ENCODE measurements around the gene NLGN4X. TPM values are rescaled to one million over a fixed set of nuclear protein-coding genes. Genes with fewer than 3 reads are reported as not detected.
A peak's percentile ranks its signal among the peaks of the same experiment; 100 is the strongest.

The NLGN4X gene
- total RNA-seq = 3.1 TPM
- 1 to 10 TPM; 2.2 to 8.1 (median 3.9) TPM for polyA plus RNA-seq (ENCODE audit: insufficient read depth in 1 of 8, insufficient read length in 8 of 8, low replicate concordance in 1 of 8)
- long read RNA-seq, donor 1 = 0 reads
- long read RNA-seq, donor 2 = 0 reads
- long read RNA-seq, donor 3, full-length matches to known transcripts = 1 of 1 reads
- long read RNA-seq, donor 3, partial matches to known transcripts = 0 of 1 reads
- long read RNA-seq, donor 3, other reads (novel, unspliced or antisense) = 0 of 1 reads
- long read RNA-seq, donor 4 = 0 reads
- long read RNA-seq, donor 5, full-length matches to known transcripts = 2 of 2 reads
- long read RNA-seq, donor 5, partial matches to known transcripts = 0 of 2 reads
- long read RNA-seq, donor 5, other reads (novel, unspliced or antisense) = 0 of 2 reads
- long read RNA-seq, donor 6 = 0 reads
- long read RNA-seq, donor 7, full-length matches to known transcripts = 3 of 3 reads
- long read RNA-seq, donor 7, partial matches to known transcripts = 0 of 3 reads
- long read RNA-seq, donor 7, other reads (novel, unspliced or antisense) = 0 of 3 reads
- long read RNA-seq, donor 8 = 0 reads
- long read RNA-seq, donor 9 = 0 reads
- long read RNA-seq, donor 10, full-length matches to known transcripts = 1 of 1 reads
- long read RNA-seq, donor 10, partial matches to known transcripts = 0 of 1 reads
- long read RNA-seq, donor 10, other reads (novel, unspliced or antisense) = 0 of 1 reads
- long read RNA-seq, donor 11, full-length matches to known transcripts = 1 of 1 reads
- long read RNA-seq, donor 11, partial matches to known transcripts = 0 of 1 reads
- long read RNA-seq, donor 11, other reads (novel, unspliced or antisense) = 0 of 1 reads

- WGBS (ENCODE audit: insufficient coverage) = 3% methylated on average over 8 of the region's 12 CpGs
- peak; percentile 48 for DNase-seq
- H3K27ac ChIP-seq (ENCODE audit: low read length) = no peak within 1 kb of the TSS
- H3K9me3 ChIP-seq (replicated peaks; ENCODE audit: control insufficient read depth, low read depth, low read length) = no peaks in the 10 kb centered on the region
- H3K4me1 ChIP-seq (ENCODE audit: control insufficient read depth, insufficient read depth, low read length) = no peaks in the 10 kb centered on the region
- H3K27me3 ChIP-seq (ENCODE audit: control insufficient read depth, insufficient read depth, low read length) = peaks cover 41% of the 10 kb centered on the region
- H3K36me3 ChIP-seq (ENCODE audit: control insufficient read depth, insufficient read depth, low read length) = no peaks in the 10 kb centered on the region
- H3K4me3 ChIP-seq (ENCODE audit: low read length) = no peak within 1 kb of the TSS
These were observed at the start of gene NLGN4X for GRCh38 chrX:6228720-6229119. NLGN4X (minus strand) TSS chrX:6228867; CDS start chrX:6151466, 77,401 bp downstream.

- no CpG with 5 or more reads among the region's 2 CpGs for WGBS (ENCODE audit: insufficient coverage)
- H3K27me3 ChIP-seq (ENCODE audit: control insufficient read depth, insufficient read depth, low read length) = peaks cover 3% of the 10 kb centered on the region
- H3K4me1 ChIP-seq (ENCODE audit: control insufficient read depth, insufficient read depth, low read length) = no peaks in the 10 kb centered on the region
- H3K36me3 ChIP-seq (ENCODE audit: control insufficient read depth, insufficient read depth, low read length) = no peaks in the 10 kb centered on the region
- H3K9me3 ChIP-seq (replicated peaks; ENCODE audit: control insufficient read depth, low read depth, low read length) = no peaks in the 10 kb centered on the region
- no peak for DNase-seq
- no peak overlapping the region for H3K4me3 ChIP-seq (ENCODE audit: low read length)
- no peak overlapping the region for H3K27ac ChIP-seq (ENCODE audit: low read length)
These were observed 37.4 kb upstream of the NLGN4X start for GRCh38 chrX:6266041-6266440.

- DNase-seq = no peak
- no peaks in the 10 kb centered on the region for H3K9me3 ChIP-seq (replicated peaks; ENCODE audit: control insufficient read depth, low read depth, low read length)
- H3K27ac ChIP-seq (ENCODE audit: low read length) = no peak overlapping the region
- H3K36me3 ChIP-seq (ENCODE audit: control insufficient read depth, insufficient read depth, low read length) = no peaks in the 10 kb centered on the region
- peaks cover 3% of the 10 kb centered on the region for H3K27me3 ChIP-seq (ENCODE audit: control insufficient read depth, insufficient read depth, low read length)
- WGBS (ENCODE audit: insufficient coverage) = 29% methylated on average over 2 of the region's 3 CpGs
- H3K4me1 ChIP-seq (ENCODE audit: control insufficient read depth, insufficient read depth, low read length) = no peaks in the 10 kb centered on the region
- H3K4me3 ChIP-seq (ENCODE audit: low read length) = no peak overlapping the region
These were observed 34.3 kb upstream of the NLGN4X start for GRCh38 chrX:6262959-6263358.

- H3K4me1 ChIP-seq (ENCODE audit: control insufficient read depth, insufficient read depth, low read length) = no peaks in the 10 kb centered on the region
- WGBS (ENCODE audit: insufficient coverage) = no CpG with 5 or more reads among the region's 3 CpGs
- no peak for DNase-seq
These were observed 28.4 kb upstream of the NLGN4X start for GRCh38 chrX:6257025-6257424.

GRCh38 chrX:6244666-6245065 lies 16.0 kb upstream of the NLGN4X start:
- Histone ChIP-seq H3K36me3 (ENCODE audit: control insufficient read depth, insufficient read depth, low read length) (no peaks in the 10 kb centered on the region), H3K4me3 (ENCODE audit: low read length) (no peak overlapping the region), H3K9me3 (replicated peaks; ENCODE audit: control insufficient read depth, low read depth, low read length) (peaks cover 3% of the 10 kb centered on the region), H3K4me1 (ENCODE audit: control insufficient read depth, insufficient read depth, low read length) (no peaks in the 10 kb centered on the region), H3K27me3 (ENCODE audit: control insufficient read depth, insufficient read depth, low read length) (no peaks in the 10 kb centered on the region), H3K27ac (ENCODE audit: low read length) (no peak overlapping the region)
- DNase-seq = no peak
- WGBS (ENCODE audit: insufficient coverage) = 93% methylated on average over 5 of the region's 6 CpGs

More at GRCh38 chrX:6257025-6257424, 28.4 kb upstream of the NLGN4X start:
- Histone ChIP-seq H3K27me3 (ENCODE audit: control insufficient read depth, insufficient read depth, low read length) (peaks cover 3% of the 10 kb centered on the region), H3K27ac (ENCODE audit: low read length) (no peak overlapping the region), H3K36me3 (ENCODE audit: control insufficient read depth, insufficient read depth, low read length) (no peaks in the 10 kb centered on the region), H3K4me3 (ENCODE audit: low read length) (no peak overlapping the region), H3K9me3 (replicated peaks; ENCODE audit: control insufficient read depth, low read depth, low read length) (no peaks in the 10 kb centered on the region)

- no peaks in the 10 kb centered on the region for H3K36me3 ChIP-seq (ENCODE audit: control insufficient read depth, insufficient read depth, low read length)
- H3K27me3 ChIP-seq (ENCODE audit: control insufficient read depth, insufficient read depth, low read length) = peaks cover 2% of the 10 kb centered on the region
- peaks cover 3% of the 10 kb centered on the region for H3K9me3 ChIP-seq (replicated peaks; ENCODE audit: control insufficient read depth, low read depth, low read length)
- no peak overlapping the region for H3K4me3 ChIP-seq (ENCODE audit: low read length)
- no peaks in the 10 kb centered on the region for H3K4me1 ChIP-seq (ENCODE audit: control insufficient read depth, insufficient read depth, low read length)
- no peak overlapping the region for H3K27ac ChIP-seq (ENCODE audit: low read length)
- no peak for DNase-seq
- no CpG with 5 or more reads among the region's 3 CpGs for WGBS (ENCODE audit: insufficient coverage)
These were observed 9.9 kb upstream of the NLGN4X start for GRCh38 chrX:6238576-6238975.

- H3K9me3 ChIP-seq (replicated peaks; ENCODE audit: control insufficient read depth, low read depth, low read length) = no peaks in the 10 kb centered on the region
- H3K4me3 ChIP-seq (ENCODE audit: low read length) = no peak overlapping the region
- no peak overlapping the region for H3K27ac ChIP-seq (ENCODE audit: low read length)
- no peak for DNase-seq
- no peaks in the 10 kb centered on the region for H3K36me3 ChIP-seq (ENCODE audit: control insufficient read depth, insufficient read depth, low read length)
- peaks cover 41% of the 10 kb centered on the region for H3K27me3 ChIP-seq (ENCODE audit: control insufficient read depth, insufficient read depth, low read length)
- H3K4me1 ChIP-seq (ENCODE audit: control insufficient read depth, insufficient read depth, low read length) = no peaks in the 10 kb centered on the region
- WGBS (ENCODE audit: insufficient coverage) = no CpG with 5 or more reads among the region's 8 CpGs
These were observed 732 bp downstream of the NLGN4X start for GRCh38 chrX:6227935-6228334.

GRCh38 chrX:6227453-6227835 lies 1.2 kb downstream of the NLGN4X start:
- H3K27me3 ChIP-seq (ENCODE audit: control insufficient read depth, insufficient read depth, low read length) = peaks cover 43% of the 10 kb centered on the region
- H3K36me3 ChIP-seq (ENCODE audit: control insufficient read depth, insufficient read depth, low read length) = no peaks in the 10 kb centered on the region
- H3K9me3 ChIP-seq (replicated peaks; ENCODE audit: control insufficient read depth, low read depth, low read length) = no peaks in the 10 kb centered on the region
- H3K4me3 ChIP-seq (ENCODE audit: low read length) = peak overlapping the region; percentile 51
- peak; percentile 4 for DNase-seq
- 0% methylated on average over 22 of the region's 25 CpGs for WGBS (ENCODE audit: insufficient coverage)
- H3K4me1 ChIP-seq (ENCODE audit: control insufficient read depth, insufficient read depth, low read length) = no peaks in the 10 kb centered on the region
- H3K27ac ChIP-seq (ENCODE audit: low read length) = no peak overlapping the region

- no peaks in the 10 kb centered on the region for H3K4me1 ChIP-seq (ENCODE audit: control insufficient read depth, insufficient read depth, low read length)
- under 1% methylated on average over 38 of the region's 65 CpGs for WGBS (ENCODE audit: insufficient coverage)
- peak; percentile 33 for DNase-seq
- H3K36me3 ChIP-seq (ENCODE audit: control insufficient read depth, insufficient read depth, low read length) = no peaks in the 10 kb centered on the region
- peaks cover 43% of the 10 kb centered on the region for H3K27me3 ChIP-seq (ENCODE audit: control insufficient read depth, insufficient read depth, low read length)
- no peak overlapping the region for H3K27ac ChIP-seq (ENCODE audit: low read length)
- no peaks in the 10 kb centered on the region for H3K9me3 ChIP-seq (replicated peaks; ENCODE audit: control insufficient read depth, low read depth, low read length)
- H3K4me3 ChIP-seq (ENCODE audit: low read length) = peak overlapping the region; percentile 51
These were observed 1.8 kb downstream of the NLGN4X start for GRCh38 chrX:6226596-6227452.

All from muscle of leg (tissue), 16 donors.